ENCODE results near the gene SCGB1D1.

Gene SCGB1D1

GRCh38 chr11:62149986-62150886 is 39.8 kb upstream of the SCGB1D1 start:
- no peak for TF ChIP-seq JUND (IDR thresholded peaks at IDR 0.05; ENCODE audit: low read depth)
- DNase-seq (ENCODE audit: low read depth in 1 of 2, low spot score in 1 of 2), result no peak
- in situ Hi-C loops (cut with HindIII; ENCODE audit: low pct_unique_long_range_greater_than_20kb, low sequenced_read_pairs), result no loop called here

GRCh38 chr11:62150887-62151736 is 38.9 kb upstream of the SCGB1D1 start:
- in situ Hi-C loops (cut with HindIII; ENCODE audit: low pct_unique_long_range_greater_than_20kb, low sequenced_read_pairs), result no loop called here
- TF ChIP-seq JUND (IDR thresholded peaks at IDR 0.05; ENCODE audit: low read depth), result no peak
- DNase-seq (ENCODE audit: low read depth in 1 of 2, low spot score in 1 of 2), result no peak

- in situ Hi-C loops (cut with HindIII; ENCODE audit: low pct_unique_long_range_greater_than_20kb, low sequenced_read_pairs), result no loop called here
- TF ChIP-seq JUND (IDR thresholded peaks at IDR 0.05; ENCODE audit: low read depth), result no peak
- no peak for DNase-seq (ENCODE audit: low read depth in 1 of 2, low spot score in 1 of 2)
Observed at GRCh38 chr11:62151737-62152102, 38.3 kb upstream of the SCGB1D1 start.

GRCh38 chr11:62152245-62153086 is 37.5 kb upstream of the SCGB1D1 start:
- in situ Hi-C loops (cut with HindIII; ENCODE audit: low pct_unique_long_range_greater_than_20kb, low sequenced_read_pairs), result no loop called here
- no peak for DNase-seq (ENCODE audit: low read depth in 1 of 2, low spot score in 1 of 2)
- TF ChIP-seq JUND (IDR thresholded peaks at IDR 0.05; ENCODE audit: low read depth), result no peak

GRCh38 chr11:62153087-62153395 is 37.0 kb upstream of the SCGB1D1 start:
- in situ Hi-C loops (cut with HindIII; ENCODE audit: low pct_unique_long_range_greater_than_20kb, low sequenced_read_pairs), result no loop called here
- DNase-seq (ENCODE audit: low read depth in 1 of 2, low spot score in 1 of 2), result no peak
- no peak for TF ChIP-seq JUND (IDR thresholded peaks at IDR 0.05; ENCODE audit: low read depth)

- no peak for DNase-seq (ENCODE audit: low read depth in 1 of 2, low spot score in 1 of 2)
- TF ChIP-seq JUND (IDR thresholded peaks at IDR 0.05; ENCODE audit: low read depth), result no peak
- in situ Hi-C loops (cut with HindIII; ENCODE audit: low pct_unique_long_range_greater_than_20kb, low sequenced_read_pairs), result no loop called here
Observed at GRCh38 chr11:62153617-62154016, 36.4 kb upstream of the SCGB1D1 start.

- DNase-seq (ENCODE audit: low read depth in 1 of 2, low spot score in 1 of 2), result no peak
- in situ Hi-C loops (cut with HindIII; ENCODE audit: low pct_unique_long_range_greater_than_20kb, low sequenced_read_pairs), result no loop called here
- no peak for TF ChIP-seq JUND (IDR thresholded peaks at IDR 0.05; ENCODE audit: low read depth)
Observed at GRCh38 chr11:62157603-62158002, 32.4 kb upstream of the SCGB1D1 start.

GRCh38 chr11:62166371-62166770 is 23.6 kb upstream of the SCGB1D1 start:
- no peak for TF ChIP-seq JUND (IDR thresholded peaks at IDR 0.05; ENCODE audit: low read depth)
- no peak for DNase-seq (ENCODE audit: low read depth in 1 of 2, low spot score in 1 of 2)
- in situ Hi-C loops (cut with HindIII; ENCODE audit: low pct_unique_long_range_greater_than_20kb, low sequenced_read_pairs), result no loop called here

GRCh38 chr11:62169448-62169847 is 20.6 kb upstream of the SCGB1D1 start:
- TF ChIP-seq JUND (IDR thresholded peaks at IDR 0.05; ENCODE audit: low read depth), result no peak
- in situ Hi-C loops (cut with HindIII; ENCODE audit: low pct_unique_long_range_greater_than_20kb, low sequenced_read_pairs), result no loop called here
- no peak for DNase-seq (ENCODE audit: low read depth in 1 of 2, low spot score in 1 of 2)

GRCh38 chr11:62169935-62170334 is 20.1 kb upstream of the SCGB1D1 start:
- no peak for DNase-seq (ENCODE audit: low read depth in 1 of 2, low spot score in 1 of 2)
- TF ChIP-seq JUND (IDR thresholded peaks at IDR 0.05; ENCODE audit: low read depth), result no peak
- in situ Hi-C loops (cut with HindIII; ENCODE audit: low pct_unique_long_range_greater_than_20kb, low sequenced_read_pairs), result no loop called here

- in situ Hi-C loops (cut with HindIII; ENCODE audit: low pct_unique_long_range_greater_than_20kb, low sequenced_read_pairs), result no loop called here
Observed at GRCh38 chr11:62171261-62171723, 18.7 kb upstream of the SCGB1D1 start.

GRCh38 chr11:62172294-62172693 is 17.7 kb upstream of the SCGB1D1 start:
- in situ Hi-C loops (cut with HindIII; ENCODE audit: low pct_unique_long_range_greater_than_20kb, low sequenced_read_pairs), result no loop called here
- DNase-seq (ENCODE audit: low read depth in 1 of 2, low spot score in 1 of 2), result no peak
- TF ChIP-seq JUND (IDR thresholded peaks at IDR 0.05; ENCODE audit: low read depth), result no peak

More at GRCh38 chr11:62171261-62171723, 18.7 kb upstream of the SCGB1D1 start:
- TF ChIP-seq JUND (IDR thresholded peaks at IDR 0.05; ENCODE audit: low read depth), result no peak
- peak; percentile 51 to 94 for DNase-seq (ENCODE audit: low read depth in 1 of 2, low spot score in 1 of 2)
